ENCODE results near the gene CAMK2G.

DNA sequence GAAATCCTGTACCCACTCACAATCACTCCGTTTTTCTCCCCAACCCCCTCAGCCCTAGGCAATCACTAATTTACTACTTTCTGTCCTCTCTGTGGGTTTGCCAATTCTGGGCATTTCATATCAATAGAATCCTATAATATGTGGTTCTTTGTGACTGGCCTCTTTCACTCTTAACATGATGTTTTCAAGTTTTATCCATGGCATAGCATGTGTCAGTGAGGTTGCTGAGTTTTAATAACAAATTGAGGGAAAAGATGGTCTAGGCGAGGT is 48.4 kb upstream of the CAMK2G start:
- TF ChIP-seq POLR2A (IDR thresholded peaks at IDR 0.05) = no peak
- TF ChIP-seq, protein P1, sequence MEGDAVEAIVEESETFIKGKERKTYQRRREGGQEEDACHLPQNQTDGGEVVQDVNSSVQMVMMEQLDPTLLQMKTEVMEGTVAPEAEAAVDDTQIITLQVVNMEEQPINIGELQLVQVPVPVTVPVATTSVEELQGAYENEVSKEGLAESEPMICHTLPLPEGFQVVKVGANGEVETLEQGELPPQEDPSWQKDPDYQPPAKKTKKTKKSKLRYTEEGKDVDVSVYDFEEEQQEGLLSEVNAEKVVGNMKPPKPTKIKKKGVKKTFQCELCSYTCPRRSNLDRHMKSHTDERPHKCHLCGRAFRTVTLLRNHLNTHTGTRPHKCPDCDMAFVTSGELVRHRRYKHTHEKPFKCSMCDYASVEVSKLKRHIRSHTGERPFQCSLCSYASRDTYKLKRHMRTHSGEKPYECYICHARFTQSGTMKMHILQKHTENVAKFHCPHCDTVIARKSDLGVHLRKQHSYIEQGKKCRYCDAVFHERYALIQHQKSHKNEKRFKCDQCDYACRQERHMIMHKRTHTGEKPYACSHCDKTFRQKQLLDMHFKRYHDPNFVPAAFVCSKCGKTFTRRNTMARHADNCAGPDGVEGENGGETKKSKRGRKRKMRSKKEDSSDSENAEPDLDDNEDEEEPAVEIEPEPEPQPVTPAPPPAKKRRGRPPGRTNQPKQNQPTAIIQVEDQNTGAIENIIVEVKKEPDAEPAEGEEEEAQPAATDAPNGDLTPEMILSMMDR (IDR thresholded peaks at IDR 0.05) = no peak

Data from right lobe of liver (tissue), 4 donors.